Measurements from ENCODE around the gene TELO2.

The TELO2 gene

DNA sequence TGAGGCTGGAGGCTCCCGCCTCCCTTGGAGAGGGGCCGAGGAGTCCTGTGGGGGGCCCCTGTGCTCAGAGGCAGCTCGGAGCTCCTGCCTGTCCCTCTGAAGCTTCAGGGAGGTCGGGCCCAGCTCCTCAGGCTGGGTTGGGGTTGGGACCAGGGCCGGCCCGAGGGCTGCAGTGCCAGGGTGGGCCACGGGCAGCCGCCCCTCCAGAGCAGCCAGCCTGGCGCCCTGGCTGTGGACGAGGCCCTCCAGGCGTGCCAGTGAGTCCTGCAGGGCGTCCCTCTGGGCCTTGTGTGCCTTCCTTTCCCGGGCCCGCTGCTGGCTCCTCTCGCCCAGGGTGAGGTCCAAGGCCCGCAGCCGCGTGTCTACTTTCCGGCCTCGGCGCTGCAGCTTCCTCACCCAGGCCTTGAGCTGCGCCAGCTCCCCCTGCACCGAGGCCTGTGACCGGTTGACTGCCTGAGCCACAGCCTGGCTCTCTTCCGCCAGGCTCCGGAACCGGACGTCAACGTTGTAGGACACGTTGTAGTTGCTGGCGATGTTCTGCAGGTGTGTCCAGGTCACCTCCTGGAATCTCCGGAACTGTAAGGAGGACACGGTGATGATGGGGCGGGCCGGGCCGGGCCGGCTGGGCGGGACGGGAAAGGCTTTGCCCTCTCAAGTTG, 5.6 kb upstream of the TELO2 start:
- no peak for FAIRE-seq
- DNase-seq (ENCODE audit: insufficient read length, low spot score): no peak
- no peak for TF ChIP-seq CTCF (IDR thresholded peaks at IDR 0.05; ENCODE audit: insufficient read depth, missing control alignments)

DNA sequence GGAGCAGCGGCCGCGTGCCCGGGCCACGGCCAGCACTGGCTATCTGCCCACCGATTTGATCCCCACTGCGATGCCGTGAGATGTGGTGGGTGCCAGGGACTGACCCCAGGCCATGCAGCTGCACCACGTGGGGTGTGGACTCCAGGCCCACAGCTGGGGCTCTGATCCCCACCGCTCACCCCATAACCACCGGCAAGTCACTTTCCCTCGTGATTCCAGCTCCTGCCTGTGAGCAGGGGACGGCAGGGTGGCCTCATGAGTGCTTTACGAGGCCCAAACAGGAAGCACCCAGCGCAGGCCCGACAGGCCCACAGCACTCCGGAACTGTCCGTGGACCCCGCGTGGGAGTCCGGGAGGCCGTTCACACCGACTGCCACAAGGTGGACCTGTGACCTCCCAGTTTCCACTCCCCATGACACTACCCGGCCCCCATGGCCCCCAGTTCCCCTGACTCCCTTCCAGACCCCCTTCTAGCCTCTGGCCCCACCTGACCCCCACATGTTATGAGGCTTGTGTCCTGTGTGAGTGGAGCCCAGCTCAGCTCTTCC, 5.0 kb upstream of the TELO2 start:
- TF ChIP-seq CTCF (IDR thresholded peaks at IDR 0.05; ENCODE audit: insufficient read depth, missing control alignments): no peak
- no peak for FAIRE-seq

GRCh38 chr16:1488619-1489018, 4.5 kb upstream of the TELO2 start, which contains the start of gene PTX4:
TSS of gene PTX4 (minus strand) at chr16:1488944. CDS start at chr16:1488909, 35 bp downstream.
- no peak for FAIRE-seq
- no peak for TF ChIP-seq CTCF (IDR thresholded peaks at IDR 0.05; ENCODE audit: insufficient read depth, missing control alignments)
- DNase-seq (ENCODE audit: insufficient read length, low spot score): no peak

More for the DNA sequence above, 5.0 kb upstream of the TELO2 start:
- no peak for DNase-seq (ENCODE audit: insufficient read length, low spot score)

GRCh38 chr16:1489077-1489476, 4.1 kb upstream of the TELO2 start:
- no peak for FAIRE-seq
- DNase-seq (ENCODE audit: insufficient read length, low spot score): no peak
- TF ChIP-seq CTCF (IDR thresholded peaks at IDR 0.05; ENCODE audit: insufficient read depth, missing control alignments): no peak

DNA sequence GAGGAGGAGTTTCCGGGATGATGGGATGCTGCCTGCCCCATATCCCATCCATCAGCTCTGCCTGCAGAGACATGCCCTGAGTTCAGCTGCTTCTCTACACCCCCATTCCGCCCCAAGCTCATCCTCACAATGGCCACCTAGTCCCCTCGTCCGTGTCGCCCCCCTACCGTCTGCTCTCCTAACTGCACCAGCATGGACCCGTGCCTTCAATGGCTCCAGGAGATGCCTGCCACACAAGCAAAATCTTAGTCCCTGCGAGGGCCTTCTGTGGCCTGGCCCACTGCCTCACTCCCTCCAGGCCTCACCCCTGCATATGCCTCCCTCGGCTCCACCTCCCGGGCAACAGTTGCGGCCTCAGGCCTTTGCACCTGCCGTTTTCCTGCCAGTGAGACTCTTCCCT, 1.8 kb upstream of the TELO2 start:
- no peak for TF ChIP-seq CTCF (IDR thresholded peaks at IDR 0.05; ENCODE audit: insufficient read depth, missing control alignments)
- FAIRE-seq (no peak), DNase-seq (ENCODE audit: insufficient read length, low spot score) (no peak)

- no peak for TF ChIP-seq CTCF (IDR thresholded peaks at IDR 0.05; ENCODE audit: insufficient read depth, missing control alignments)
- FAIRE-seq: no peak
- DNase-seq (ENCODE audit: insufficient read length, low spot score): no peak
These were observed 858 bp upstream of the TELO2 start for GRCh38 chr16:1492082-1492922.

DNA sequence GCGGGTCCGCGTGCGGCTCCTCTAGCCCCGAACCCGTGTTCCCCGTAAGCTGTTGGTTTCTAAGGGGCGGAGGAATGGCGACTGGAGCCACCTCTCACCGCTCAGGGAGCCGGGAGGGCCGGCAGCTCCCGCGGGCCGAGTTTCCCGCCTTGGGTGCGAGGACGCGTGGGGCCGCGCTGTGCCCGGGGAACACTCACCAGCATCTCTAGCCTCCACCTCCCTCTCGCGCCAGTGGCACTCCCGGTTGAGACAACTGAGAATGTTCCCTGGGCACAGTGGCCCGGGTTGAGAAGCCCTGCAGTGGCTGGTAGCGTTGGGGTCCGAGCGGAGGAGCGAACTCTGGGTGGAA, 560 bp downstream of the TELO2 start:
- DNase-seq (ENCODE audit: insufficient read length, low spot score) (no peak), FAIRE-seq (no peak)
- TF ChIP-seq CTCF (IDR thresholded peaks at IDR 0.05; ENCODE audit: insufficient read depth, missing control alignments): no peak
